PC-9 (cell line): ENCODE measurements around the gene DZIP1.

Source experiments
- CTCF ChIP-seq: fragments of 200-600 bp; sonication (generic); conservative IDR thresholded peaks from 2 replicates; pipeline ENCODE4 v1.6.1; 2017; ENCODE audit warnings: mixed run types, antibody characterized with exemption, mild to moderate bottlenecking, moderate library complexity
- EZH2 ChIP-seq: fragments of 200-600 bp; sonication (generic); IDR thresholded peaks from 2 replicates; pipeline ENCODE4 v1.8.0; 2017; ENCODE audit warnings: antibody characterized with exemption, low read depth

GRCh38 chr13:95660981-95661581, 16.6 kb upstream of the DZIP1 start:
- TF ChIP-seq CTCF (peak; percentile 86), EZH2 (no peak)
